ENCODE measurements around the gene TGFB1.
"Not testable (repeated sequence)": the region's sequence is repeated elsewhere in the genome, so short reads cannot be mapped to it uniquely, and the experiment has no call there.

TGFB1 gene

DNA sequence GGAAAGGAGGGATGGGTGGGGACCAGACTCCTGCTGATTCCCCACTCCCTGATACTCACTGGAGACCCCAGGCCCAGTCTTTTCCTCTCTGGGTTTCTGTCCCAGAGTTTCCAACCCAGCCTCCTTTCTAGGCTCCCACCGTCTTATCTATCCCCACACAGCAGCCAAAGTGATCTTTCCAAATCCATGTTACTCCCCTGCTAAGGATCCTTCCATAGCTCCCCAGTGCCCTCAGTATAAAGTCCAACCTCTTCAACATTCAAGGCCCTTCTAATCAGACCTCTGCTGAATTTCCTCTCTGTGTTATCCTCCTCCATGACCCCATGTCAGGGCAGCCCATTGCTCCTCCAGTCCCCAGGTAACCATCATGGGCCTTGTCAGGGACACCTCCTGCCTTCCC lies 1.3 kb upstream of the TGFB1 start:
- DNase-seq (ENCODE audit: low read depth) = no peak
- no peaks in the 10 kb centered on the region for H3K9me3 ChIP-seq (ENCODE audit: control insufficient read depth, low read length)
- H3K9ac ChIP-seq (ENCODE audit: low read length) = no peak overlapping the region
- no peaks in the 10 kb centered on the region for H3K36me3 ChIP-seq (ENCODE audit: control insufficient read depth, insufficient read depth, low read length, severe bottlenecking)
- H3K27me3 ChIP-seq (replicated peaks; ENCODE audit: control insufficient read depth, insufficient read depth, low read length) = no peaks in the 10 kb centered on the region
- peaks cover 14% of the 10 kb centered on the region for H3K4me1 ChIP-seq (ENCODE audit: control insufficient read depth, insufficient read depth, low read length)
- no peak overlapping the region for H3K4me3 ChIP-seq (ENCODE audit: low read length)

DNA sequence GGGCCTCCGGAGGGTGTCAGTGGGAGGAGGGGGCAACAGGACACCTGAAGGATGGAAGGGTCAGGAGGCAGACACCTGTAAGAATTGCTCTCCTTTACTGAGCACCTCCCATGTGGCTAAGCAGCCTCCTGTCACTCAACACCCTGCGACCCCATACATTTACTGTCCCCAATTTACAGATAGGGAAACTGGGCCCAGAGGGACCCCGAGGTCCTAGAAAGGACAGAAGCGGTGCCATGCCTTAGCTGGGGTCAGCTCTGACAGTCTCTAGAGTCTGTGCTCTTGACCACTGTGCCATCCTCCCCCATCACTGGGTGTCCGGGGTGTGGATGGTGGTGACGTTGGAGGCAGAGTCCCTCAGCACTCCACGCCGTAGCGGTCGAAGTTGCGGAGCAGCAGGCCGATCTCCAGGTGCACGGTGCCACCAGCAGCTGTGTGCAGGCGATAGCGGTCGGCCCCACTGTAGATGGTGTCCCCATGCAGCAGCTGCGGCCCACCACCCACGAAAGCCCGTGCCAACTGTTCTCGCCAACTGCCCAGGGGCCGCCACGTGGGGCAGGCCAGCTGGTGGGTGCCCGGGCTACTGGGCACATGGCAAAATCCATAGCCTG lies 726 bp upstream of the TGFB1 start:
- no peaks in the 10 kb centered on the region for H3K36me3 ChIP-seq (ENCODE audit: control insufficient read depth, insufficient read depth, low read length, severe bottlenecking)
- peaks cover 14% of the 10 kb centered on the region for H3K4me1 ChIP-seq (ENCODE audit: control insufficient read depth, insufficient read depth, low read length)
- peak overlapping the region; percentile 72 for H3K4me3 ChIP-seq (ENCODE audit: low read length)
- peak overlapping the region; percentile 67 for H3K9ac ChIP-seq (ENCODE audit: low read length)
- no peak for DNase-seq (ENCODE audit: low read depth)
- no peaks in the 10 kb centered on the region for H3K9me3 ChIP-seq (ENCODE audit: control insufficient read depth, low read length)
- no peaks in the 10 kb centered on the region for H3K27me3 ChIP-seq (replicated peaks; ENCODE audit: control insufficient read depth, insufficient read depth, low read length)

DNA sequence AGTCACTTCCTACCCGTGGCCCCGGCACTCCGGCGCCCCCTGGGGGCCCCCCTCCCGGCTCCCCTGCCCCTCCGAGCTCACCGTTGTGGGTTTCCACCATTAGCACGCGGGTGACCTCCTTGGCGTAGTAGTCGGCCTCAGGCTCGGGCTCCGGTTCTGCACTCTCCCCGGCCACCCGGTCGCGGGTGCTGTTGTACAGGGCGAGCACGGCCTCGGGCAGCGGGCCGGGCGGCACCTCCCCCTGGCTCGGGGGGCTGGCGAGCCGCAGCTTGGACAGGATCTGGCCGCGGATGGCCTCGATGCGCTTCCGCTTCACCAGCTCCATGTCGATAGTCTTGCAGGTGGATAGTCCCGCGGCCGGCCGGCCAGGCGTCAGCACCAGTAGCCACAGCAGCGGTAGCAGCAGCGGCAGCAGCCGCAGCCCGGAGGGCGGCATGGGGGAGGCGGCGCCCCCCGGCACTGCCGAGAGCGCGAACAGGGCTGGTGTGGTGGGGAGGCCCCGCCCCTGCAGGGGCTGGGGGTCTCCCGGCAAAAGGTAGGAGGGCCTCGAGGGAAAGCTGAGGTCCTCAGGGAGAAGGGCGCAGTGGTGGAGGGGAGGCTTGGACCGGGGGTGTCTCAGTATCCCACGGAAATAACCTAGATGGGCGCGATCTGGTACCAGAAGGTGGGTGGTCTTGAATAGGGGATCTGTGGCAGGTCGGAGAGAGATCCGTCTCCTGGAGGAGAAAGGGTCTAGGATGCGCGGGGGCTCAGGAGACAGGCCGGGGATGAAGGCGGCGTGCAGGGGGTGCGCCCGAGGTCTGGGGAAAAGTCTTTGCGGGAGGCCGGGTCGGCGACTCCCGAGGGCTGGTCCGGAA lies 885 bp downstream of the TGFB1 start:
- H3K36me3 ChIP-seq (ENCODE audit: control insufficient read depth, insufficient read depth, low read length, severe bottlenecking) = no peaks in the 10 kb centered on the region
- peak overlapping the region; percentile 91 for H3K4me3 ChIP-seq (ENCODE audit: low read length)
- H3K9ac ChIP-seq (ENCODE audit: low read length) = peak overlapping the region; percentile 87
- H3K27me3 ChIP-seq (replicated peaks; ENCODE audit: control insufficient read depth, insufficient read depth, low read length) = no peaks in the 10 kb centered on the region
- H3K4me1 ChIP-seq (ENCODE audit: control insufficient read depth, insufficient read depth, low read length) = peaks cover 14% of the 10 kb centered on the region
- no peaks in the 10 kb centered on the region for H3K9me3 ChIP-seq (ENCODE audit: control insufficient read depth, low read length)
- peak; percentile 79 for DNase-seq (ENCODE audit: low read depth)

DNA sequence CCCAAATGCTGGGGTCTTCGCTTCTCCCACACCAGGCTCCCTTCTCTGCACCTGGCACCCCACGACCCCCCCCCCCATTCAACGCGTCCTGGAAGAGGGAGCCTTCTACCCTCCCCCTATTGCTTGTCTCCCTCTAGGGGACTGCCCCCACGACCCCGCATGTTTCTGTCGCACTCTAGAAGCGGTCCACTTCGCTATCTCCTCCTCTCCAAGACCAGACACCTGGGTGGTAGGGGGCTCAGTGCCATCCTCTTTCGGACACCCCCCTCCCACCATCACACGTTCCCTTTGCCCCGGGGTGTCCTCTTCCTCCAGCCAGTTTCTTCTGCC lies 1.5 kb downstream of the TGFB1 start:
- DNase-seq (ENCODE audit: low read depth) = no peak
- Histone ChIP-seq H3K36me3 (ENCODE audit: control insufficient read depth, insufficient read depth, low read length, severe bottlenecking) (no peaks in the 10 kb centered on the region), H3K4me3 (ENCODE audit: low read length) (peak overlapping the region; percentile 91), H3K4me1 (ENCODE audit: control insufficient read depth, insufficient read depth, low read length) (peaks cover 14% of the 10 kb centered on the region), H3K9me3 (ENCODE audit: control insufficient read depth, low read length) (no peaks in the 10 kb centered on the region), H3K9ac (ENCODE audit: low read length) (peak overlapping the region; percentile 87), H3K27me3 (replicated peaks; ENCODE audit: control insufficient read depth, insufficient read depth, low read length) (no peaks in the 10 kb centered on the region)

DNA sequence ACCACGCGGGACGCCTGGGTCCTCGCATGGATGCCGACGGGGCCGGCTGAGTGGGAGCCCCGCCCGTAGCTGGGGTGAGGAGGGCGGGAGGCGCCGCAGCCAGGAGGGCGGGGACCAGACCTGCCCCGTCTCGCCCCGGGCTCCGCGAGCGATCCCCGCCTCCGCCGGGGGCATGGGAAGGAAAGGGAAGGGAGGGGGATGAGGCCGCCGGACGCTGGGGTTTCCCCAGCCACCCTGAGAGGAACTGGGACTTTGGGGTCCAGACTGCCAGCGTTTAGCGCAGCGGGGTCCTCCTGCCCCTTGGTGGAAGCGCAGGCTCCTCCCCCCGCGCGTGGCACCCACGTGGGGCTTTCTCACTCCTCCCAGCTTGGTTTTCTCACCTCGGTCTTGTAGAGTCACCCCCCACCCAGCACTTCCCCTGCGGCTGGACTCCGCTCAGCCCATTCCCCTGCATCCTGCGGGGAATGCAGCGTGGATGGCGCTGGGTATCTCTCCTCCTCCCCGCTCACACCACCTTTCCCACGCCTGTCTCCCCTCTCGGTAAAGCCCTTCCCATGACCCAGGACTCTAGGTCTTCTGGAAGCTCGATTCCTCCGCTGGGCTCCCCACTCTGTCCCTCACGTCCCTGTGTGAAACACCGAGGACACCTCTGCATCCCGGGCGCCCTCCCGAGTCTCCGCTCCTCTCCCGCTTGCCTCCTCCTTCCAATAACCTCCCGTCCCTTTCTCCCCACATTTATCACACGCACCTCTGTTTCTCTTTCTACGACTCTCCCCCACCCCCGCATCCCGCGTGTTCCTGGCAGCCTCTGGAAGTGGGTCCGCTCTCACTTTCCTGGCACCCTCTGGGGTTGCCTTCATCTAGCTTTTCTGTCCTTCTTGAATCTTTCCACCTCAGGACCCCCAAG lies 2.1 kb downstream of the TGFB1 start:
- Histone ChIP-seq H3K27me3 (replicated peaks; ENCODE audit: control insufficient read depth, insufficient read depth, low read length) (no peaks in the 10 kb centered on the region), H3K36me3 (ENCODE audit: control insufficient read depth, insufficient read depth, low read length, severe bottlenecking) (no peaks in the 10 kb centered on the region), H3K4me1 (ENCODE audit: control insufficient read depth, insufficient read depth, low read length) (peaks cover 14% of the 10 kb centered on the region), H3K9ac (ENCODE audit: low read length) (peak overlapping the region; percentile 87), H3K9me3 (ENCODE audit: control insufficient read depth, low read length) (no peaks in the 10 kb centered on the region), H3K4me3 (ENCODE audit: low read length) (peak overlapping the region; percentile 91)
- peak; percentile 79 for DNase-seq (ENCODE audit: low read depth)

DNA sequence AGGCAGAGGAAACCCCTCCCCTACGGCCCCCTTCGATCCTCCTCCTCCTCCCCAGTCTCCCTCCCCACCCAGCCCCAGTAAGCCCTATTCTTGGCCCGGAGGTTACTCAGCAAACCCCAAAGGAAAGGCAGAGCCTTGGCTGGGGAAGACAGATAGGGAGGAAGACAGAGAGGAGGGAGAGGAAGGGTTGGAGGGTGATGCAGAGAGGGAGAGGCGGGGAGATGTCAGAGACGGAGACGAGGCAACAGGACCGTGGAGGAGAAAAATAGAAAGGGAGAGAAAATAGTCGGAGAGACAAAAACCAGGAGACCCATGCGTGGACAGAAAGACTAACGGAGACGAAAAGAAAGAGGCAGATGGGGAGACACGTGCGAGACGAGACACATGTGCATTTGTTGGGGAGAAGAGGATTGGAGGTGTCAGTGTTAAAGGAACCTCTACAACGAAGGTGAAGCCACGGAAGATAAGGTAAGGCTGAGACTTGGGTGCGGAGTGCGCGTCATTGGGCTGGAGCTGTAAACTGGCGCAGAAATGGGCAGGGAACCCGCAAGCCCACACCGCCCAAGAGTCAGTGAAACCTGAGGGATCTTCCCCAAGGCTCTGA lies 2.9 kb downstream of the TGFB1 start:
- H3K4me3 ChIP-seq (ENCODE audit: low read length) = peak overlapping the region; percentile 91
- peak; percentile 32 for DNase-seq (ENCODE audit: low read depth)
- H3K4me1 ChIP-seq (ENCODE audit: control insufficient read depth, insufficient read depth, low read length) = peaks cover 14% of the 10 kb centered on the region
- H3K36me3 ChIP-seq (ENCODE audit: control insufficient read depth, insufficient read depth, low read length, severe bottlenecking) = no peaks in the 10 kb centered on the region
- H3K27me3 ChIP-seq (replicated peaks; ENCODE audit: control insufficient read depth, insufficient read depth, low read length) = no peaks in the 10 kb centered on the region
- peak overlapping the region; percentile 87 for H3K9ac ChIP-seq (ENCODE audit: low read length)
- H3K9me3 ChIP-seq (ENCODE audit: control insufficient read depth, low read length) = no peaks in the 10 kb centered on the region

DNA sequence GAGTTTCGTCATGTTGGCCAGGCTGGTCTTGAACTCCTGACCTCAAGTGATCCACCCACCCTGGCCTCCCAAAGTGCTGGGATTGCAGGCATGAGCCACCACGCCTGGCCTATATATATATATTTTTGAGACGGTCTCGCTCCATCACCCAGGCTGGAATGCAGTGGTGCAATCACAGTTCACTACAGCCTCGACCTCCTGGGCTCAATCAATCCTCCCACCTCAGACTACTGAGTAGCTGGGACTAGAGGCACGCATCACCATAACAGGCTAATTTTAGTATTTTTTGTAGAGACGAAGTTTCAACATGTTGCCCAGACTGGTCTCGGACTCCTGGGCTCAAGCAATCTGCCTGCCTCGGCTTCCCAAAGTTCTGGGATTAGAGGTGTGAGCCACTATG lies 6.8 kb downstream of the TGFB1 start:
- H3K27me3 ChIP-seq (replicated peaks; ENCODE audit: control insufficient read depth, insufficient read depth, low read length); H3K9me3 ChIP-seq (ENCODE audit: control insufficient read depth, low read length); H3K4me3 ChIP-seq (ENCODE audit: low read length); DNase-seq (ENCODE audit: low read depth); H3K9ac ChIP-seq (ENCODE audit: low read length); H3K36me3 ChIP-seq (ENCODE audit: control insufficient read depth, insufficient read depth, low read length, severe bottlenecking): not testable (repeated sequence)
- H3K4me1 ChIP-seq (ENCODE audit: control insufficient read depth, insufficient read depth, low read length) = peaks cover 12% of the 10 kb centered on the region

DNA sequence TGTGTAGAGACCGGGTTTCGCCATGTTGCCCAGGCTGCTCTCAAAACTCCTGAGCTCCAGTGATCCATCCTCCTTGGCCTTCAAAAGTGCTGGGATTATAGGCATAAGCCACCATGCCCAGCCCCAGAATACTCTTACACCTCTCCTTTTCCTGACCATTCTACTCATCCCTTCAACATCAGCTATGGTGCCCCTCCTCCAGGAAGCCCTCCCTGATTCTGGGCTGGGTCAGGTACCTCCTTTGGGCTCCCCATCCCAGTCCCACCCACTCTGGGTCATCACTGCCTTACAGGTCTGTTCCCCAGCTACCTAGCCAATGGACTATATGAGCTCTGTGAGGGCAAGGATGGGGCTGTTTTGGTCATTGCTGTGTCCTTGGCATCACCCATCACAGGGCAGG lies 9.6 kb downstream of the TGFB1 start:
- Histone ChIP-seq H3K9ac (ENCODE audit: low read length) (no peak overlapping the region), H3K4me1 (ENCODE audit: control insufficient read depth, insufficient read depth, low read length) (no peaks in the 10 kb centered on the region), H3K4me3 (ENCODE audit: low read length) (no peak overlapping the region), H3K9me3 (ENCODE audit: control insufficient read depth, low read length) (no peaks in the 10 kb centered on the region), H3K36me3 (ENCODE audit: control insufficient read depth, insufficient read depth, low read length, severe bottlenecking) (peaks cover 18% of the 10 kb centered on the region), H3K27me3 (replicated peaks; ENCODE audit: control insufficient read depth, insufficient read depth, low read length) (no peaks in the 10 kb centered on the region)
- no peak for DNase-seq (ENCODE audit: low read depth)

DNA sequence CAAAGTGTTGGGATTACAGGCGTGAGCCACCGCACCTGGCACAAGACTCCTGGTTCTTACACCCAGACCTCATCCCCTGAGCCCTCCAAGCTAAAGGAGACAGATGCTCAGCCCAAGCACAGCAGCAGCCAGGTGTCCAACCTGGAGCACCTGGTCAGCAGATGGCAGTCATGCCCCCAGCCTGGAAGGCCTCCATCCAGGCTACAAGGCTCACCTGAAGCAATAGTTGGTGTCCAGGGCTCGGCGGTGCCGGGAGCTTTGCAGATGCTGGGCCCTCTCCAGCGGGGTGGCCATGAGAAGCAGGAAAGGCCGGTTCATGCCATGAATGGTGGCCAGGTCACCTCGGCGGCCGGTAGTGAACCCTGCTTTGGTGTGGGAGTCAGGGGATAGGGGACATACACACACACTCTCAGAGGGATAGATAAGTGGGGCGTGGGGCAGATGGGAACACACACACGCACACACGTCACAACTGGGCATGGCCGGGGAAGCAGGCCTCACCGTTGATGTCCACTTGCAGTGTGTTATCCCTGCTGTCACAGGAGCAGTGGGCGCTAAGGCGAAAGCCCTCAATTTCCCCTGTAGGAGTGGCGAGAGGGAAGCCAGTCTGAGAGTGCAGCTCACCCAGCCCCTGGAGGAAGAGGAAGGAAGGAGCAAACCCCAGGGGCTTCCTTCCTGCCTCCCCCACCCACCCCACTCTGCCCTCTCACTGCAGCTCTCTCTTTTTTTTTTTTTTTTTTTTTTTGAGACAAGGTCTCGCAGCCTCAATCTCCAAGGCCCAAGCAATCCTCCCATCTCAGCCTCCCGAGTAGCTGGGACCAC lies 11.8 kb downstream of the TGFB1 start:
- Histone ChIP-seq H3K36me3 (ENCODE audit: control insufficient read depth, insufficient read depth, low read length, severe bottlenecking) (peaks cover 18% of the 10 kb centered on the region), H3K4me3 (ENCODE audit: low read length) (no peak overlapping the region), H3K4me1 (ENCODE audit: control insufficient read depth, insufficient read depth, low read length) (no peaks in the 10 kb centered on the region), H3K9me3 (ENCODE audit: control insufficient read depth, low read length) (no peaks in the 10 kb centered on the region), H3K27me3 (replicated peaks; ENCODE audit: control insufficient read depth, insufficient read depth, low read length) (no peaks in the 10 kb centered on the region), H3K9ac (ENCODE audit: low read length) (no peak overlapping the region)
- no peak for DNase-seq (ENCODE audit: low read depth)

DNA sequence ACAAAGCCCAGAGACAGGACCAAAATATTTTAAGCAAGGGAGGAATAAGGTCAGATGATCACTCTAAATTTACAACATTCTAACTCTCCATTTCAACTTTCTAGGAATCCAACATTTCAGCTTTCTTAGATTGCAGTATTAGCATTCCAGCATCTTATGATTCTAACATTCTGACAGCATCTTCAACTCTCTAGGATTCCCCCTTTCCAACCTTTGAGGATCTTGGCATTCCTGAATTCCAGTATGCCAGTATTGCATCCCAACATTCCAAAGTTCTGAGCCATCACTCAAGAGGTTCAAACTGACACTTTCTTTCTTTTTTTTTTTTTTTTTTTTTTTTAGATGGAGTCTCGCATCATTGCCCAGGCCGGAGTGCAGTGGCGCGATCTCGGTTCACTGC lies 13.8 kb downstream of the TGFB1 start:
- Histone ChIP-seq H3K9ac (ENCODE audit: low read length) (no peak overlapping the region), H3K36me3 (ENCODE audit: control insufficient read depth, insufficient read depth, low read length, severe bottlenecking) (peaks cover 18% of the 10 kb centered on the region), H3K4me1 (ENCODE audit: control insufficient read depth, insufficient read depth, low read length) (no peaks in the 10 kb centered on the region)

More for the DNA sequence above, 13.8 kb downstream of the TGFB1 start:
- Histone ChIP-seq H3K9me3 (ENCODE audit: control insufficient read depth, low read length) (no peaks in the 10 kb centered on the region), H3K27me3 (replicated peaks; ENCODE audit: control insufficient read depth, insufficient read depth, low read length) (no peaks in the 10 kb centered on the region), H3K4me3 (ENCODE audit: low read length) (no peak overlapping the region)
- DNase-seq (ENCODE audit: low read depth) = no peak
